Colon (tissue), 2 donors: Measurements from ENCODE around the gene TPM4.
"Not testable (repeated sequence)": the region's sequence is repeated elsewhere in the genome, so short reads cannot be mapped to it uniquely, and the experiment has no call there.

Experiments
- FAIRE-seq: peaks from 2 replicates; lab custom pipeline; 2012; peaks lifted over from hg19 to GRCh38; lab: Jason Lieb, UNC
- donor health status: control.
- donor health status: control.

Gene TPM4

DNA sequence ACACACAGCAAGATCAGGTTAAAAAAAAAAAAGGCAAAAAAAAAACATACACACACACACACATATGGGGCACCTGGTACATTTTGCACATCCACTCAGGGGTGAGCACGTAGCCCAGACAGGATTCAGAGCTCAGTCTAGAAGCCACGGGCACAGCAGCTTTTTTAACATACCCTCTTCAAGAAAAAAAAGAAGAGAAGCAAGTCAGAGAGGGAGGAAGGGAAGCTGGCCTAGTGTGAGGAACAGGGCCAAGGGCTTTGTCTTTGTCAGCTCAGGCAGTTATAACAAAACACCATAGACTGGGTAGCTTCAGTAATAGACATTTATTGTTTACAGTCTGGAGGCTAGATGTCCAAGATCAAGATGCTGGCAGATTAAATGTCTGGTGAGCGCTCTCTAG, 2.3 kb upstream of the TPM4 start:
- FAIRE-seq: no peak

- FAIRE-seq: no peak
These were observed 1.6 kb upstream of the TPM4 start for GRCh38 chr19:16074488-16075365.

DNA sequence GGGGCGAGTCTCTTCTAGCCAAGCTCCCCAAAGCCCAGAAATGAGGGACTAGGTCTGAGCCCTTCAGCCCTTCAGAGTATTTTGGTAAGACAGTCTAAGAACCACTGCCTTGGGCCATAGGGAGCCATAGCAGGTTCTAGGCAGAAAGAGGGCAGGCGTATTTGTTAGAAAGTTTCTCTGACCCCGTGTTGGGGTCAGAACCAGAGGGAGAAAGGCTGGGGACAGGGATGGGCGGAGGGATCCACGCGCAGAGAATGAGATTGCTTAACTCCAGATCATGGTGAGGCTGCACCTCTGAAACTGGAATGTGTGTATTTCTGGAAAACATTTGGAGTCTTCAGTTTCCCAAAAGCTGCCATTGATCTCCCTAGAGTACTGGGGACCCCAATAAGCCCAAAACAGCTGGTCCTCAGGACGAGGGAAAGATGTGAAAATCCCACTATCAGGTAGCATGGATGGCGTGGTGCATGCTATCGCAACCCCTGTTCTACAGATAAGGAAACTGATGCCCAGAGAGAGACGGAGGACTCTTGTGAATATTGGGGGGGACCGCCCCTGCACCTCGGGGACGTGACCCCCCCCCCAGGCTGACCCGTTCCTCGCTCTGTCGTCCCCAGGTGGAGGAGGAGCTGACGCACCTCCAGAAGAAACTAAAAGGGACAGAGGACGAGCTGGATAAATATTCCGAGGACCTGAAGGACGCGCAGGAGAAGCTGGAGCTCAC, 703 bp upstream of the TPM4 start:
- FAIRE-seq: no peak

GRCh38 chr19:16076958-16077611, 790 bp downstream of the TPM4 start:
- no peak for FAIRE-seq

GRCh38 chr19:16077984-16078758, 1.9 kb downstream of the TPM4 start:
- FAIRE-seq: no peak

DNA sequence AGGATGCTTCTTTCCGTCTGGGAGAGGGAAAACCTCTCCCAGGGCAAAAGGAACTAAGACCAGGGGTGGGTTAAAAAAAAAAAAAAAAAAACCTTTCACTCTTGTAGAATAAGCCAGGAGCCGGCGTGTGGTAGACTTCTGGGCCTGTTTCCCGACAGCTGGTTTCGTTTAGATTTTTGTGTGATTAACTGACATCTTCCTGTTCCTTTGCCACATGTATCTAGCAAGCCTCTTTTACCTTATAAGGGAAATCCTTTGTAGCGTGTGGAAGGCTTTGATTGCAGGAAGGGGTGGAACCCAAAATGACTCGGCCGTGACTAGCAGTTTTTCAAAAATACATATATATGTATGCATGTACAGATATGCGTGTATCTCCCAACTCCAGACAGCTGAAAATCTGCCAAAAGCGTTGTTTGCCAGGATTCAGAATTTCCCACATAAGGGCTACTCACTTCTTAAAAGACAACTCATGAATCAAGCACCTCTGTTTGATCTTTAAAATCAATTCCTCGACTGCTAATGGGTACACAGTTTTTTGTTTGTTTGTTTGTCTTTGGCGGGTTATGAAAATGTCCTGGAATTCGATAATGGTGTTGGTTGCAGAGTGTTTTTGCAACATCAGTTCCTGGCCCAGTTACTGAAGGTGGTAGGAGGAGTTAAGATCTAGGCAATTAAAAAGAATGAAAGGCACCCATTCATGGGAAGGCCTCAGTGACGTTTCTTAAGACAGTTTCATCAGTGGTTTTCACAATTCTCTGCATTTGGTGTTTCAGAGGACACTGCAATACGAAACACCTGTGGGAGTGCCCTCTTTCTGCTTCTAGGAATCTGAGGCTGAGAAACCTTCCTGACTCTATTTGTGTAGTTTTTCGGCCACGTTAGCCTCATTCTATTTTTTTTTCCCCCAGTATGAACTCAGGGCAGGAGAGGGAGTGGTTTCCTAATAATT, 2.7 kb downstream of the TPM4 start:
- FAIRE-seq: no peak

GRCh38 chr19:16084067-16084685, 7.9 kb downstream of the TPM4 start:
- no peak for FAIRE-seq

DNA sequence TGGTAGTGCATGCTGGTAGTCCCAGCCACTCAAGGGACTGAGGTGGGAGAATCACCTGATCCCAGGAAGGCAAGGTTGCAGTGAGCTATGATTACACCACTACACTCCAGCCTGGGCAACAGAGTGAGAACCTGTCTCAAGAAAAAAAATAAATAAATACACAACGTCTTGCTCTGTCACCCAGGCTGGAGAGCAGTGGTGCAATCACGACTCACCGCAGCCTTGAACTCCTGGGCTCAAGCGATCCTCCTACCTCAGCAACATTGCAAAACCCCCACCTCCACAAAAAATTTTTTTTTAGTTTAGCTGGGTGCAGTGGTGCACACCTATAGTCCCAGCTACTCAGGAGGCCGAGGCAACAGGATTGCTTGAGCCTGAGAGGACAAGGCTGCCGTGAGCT, 8.8 kb downstream of the TPM4 start:
- no peak for FAIRE-seq

DNA sequence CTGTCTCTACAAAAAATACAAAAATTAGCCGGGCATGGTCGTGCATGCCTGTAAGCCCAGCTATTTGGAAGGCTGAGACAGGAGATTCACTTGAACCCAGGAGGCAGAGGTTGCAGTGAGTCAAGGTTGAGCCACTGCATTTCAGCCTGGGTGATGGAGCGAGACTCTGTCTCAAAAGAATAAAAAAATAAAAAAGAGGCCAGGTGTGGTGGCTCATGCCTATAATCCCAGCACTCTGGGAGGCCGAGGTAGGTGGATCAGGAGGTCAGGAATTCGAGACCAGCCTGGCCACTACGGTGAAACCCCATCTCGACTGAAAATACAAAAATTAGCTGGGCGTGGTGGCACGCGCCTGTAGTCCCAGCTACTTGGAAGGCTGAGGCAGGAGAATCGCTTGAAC, 11.1 kb downstream of the TPM4 start:
- FAIRE-seq: not testable (repeated sequence)

GRCh38 chr19:16087940-16088339, 11.6 kb downstream of the TPM4 start:
- no peak for FAIRE-seq

DNA sequence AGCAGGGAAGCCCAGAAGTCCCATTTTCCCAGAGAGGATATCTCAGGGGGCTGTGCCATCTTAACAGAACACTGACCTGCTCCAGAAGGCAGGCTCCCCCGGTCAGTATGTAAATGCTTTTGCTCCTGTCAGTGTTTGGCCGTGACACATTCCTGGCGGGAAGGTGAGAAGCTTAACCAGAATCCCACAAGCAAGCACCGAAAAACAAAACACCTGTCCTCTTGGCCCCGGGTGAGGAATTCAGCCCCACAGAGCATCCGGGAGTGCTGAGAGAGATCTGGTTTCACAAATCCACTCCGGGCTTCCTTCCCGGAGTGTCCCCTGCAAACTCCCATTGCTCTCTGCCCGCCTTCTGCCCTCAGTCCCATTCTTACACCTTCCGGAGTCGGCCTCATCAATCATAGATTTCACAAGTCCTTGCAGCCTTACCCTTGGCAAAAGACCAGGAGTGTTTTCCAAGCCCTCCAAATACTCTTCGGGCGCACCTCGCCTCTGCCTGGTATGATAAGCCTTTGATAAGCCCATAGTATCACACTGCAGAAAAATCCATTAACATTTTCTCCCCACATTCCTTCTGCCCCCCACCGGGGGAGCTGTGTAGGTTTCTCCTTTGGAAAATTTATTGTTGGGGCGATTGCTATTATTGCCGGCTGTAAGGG, 12.2 kb downstream of the TPM4 start:
- FAIRE-seq: no peak

DNA sequence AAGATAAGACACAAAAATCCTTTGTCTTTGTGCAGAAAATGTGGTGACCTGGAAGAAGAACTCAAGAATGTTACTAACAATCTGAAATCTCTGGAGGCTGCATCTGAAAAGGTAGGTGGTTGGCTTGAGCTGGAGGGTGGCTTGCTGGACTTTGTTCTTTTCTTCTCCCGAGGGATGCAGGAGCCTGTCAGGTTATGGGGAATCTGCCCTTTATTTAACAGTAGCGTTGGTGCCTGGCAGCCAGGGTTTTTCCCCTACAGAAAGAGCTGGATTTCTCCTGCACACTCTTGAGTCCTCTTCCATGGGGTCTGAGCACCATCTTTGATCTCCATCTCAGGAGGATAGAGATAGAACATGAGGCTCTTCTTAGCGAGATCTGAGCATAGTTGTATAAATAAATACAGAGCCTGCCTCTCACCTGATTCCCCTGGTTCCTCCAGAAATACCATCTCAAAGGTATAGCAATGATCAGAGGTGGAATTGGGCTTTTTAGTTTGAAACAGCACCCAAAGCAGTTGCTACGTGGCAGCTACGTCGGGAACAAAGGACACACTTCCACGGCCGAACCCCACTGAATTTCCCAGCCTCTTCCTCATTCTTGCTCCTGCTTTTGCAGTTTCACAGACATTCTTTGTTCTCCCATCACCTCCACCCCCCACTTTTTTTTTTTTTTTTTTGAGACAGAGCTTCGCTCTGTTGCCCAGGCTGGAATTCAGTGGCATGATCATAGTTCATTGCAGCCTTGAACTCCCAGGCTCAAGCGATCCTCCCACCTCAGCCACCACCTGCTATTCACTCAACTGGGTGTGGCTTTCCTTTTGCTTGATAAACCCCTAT, 12.9 kb downstream of the TPM4 start:
- no peak for FAIRE-seq

DNA sequence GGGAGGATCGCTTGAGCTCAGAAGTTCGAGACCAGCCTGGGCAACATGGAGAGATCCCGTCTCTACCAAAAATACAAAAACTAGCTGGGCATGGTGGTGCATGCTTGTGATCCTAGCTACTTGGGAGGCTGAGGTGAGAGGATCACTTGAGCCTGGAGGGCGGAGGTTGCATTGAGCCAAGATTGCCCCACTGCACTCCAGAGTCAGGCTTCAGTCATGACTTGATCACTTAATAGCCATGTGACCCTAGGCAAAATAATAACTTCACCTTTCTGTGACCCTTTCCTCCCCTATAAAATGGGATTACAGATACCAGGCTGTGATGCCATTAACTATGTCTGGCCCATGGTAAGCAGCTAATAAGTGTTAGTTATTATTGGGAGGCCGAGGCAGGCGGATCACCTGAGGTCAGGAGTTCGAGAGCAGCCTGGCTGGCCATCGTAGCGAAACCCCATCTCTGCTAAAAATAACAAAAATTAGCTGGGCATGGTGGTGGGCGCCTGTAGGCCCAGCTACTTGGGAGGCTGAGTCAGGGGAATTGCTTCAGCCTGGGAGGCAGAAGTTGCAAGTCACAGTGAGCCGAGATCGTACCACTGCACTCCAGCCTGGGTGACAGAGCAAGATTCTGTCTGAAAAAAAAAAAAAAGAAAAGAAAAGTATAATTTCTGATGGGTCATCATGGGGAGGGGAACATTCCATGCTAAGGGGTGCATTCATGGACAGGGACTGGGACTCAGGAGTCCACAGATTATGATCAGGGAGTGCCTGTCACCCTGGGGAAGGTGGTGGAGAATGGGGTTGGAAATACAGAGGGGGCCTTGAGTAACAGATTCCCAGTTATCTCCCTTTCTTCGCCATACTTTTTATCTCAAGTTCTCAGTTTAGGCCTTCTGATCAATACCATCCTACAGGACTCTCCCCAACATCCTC, 15.5 kb downstream of the TPM4 start:
- no peak for FAIRE-seq

GRCh38 chr19:16094360-16095070, 18.2 kb downstream of the TPM4 start:
- no peak for FAIRE-seq

GRCh38 chr19:16095071-16095571, 18.8 kb downstream of the TPM4 start:
- FAIRE-seq: no peak

- FAIRE-seq: no peak
These were observed 20.1 kb downstream of the TPM4 start for GRCh38 chr19:16096280-16096855.

DNA sequence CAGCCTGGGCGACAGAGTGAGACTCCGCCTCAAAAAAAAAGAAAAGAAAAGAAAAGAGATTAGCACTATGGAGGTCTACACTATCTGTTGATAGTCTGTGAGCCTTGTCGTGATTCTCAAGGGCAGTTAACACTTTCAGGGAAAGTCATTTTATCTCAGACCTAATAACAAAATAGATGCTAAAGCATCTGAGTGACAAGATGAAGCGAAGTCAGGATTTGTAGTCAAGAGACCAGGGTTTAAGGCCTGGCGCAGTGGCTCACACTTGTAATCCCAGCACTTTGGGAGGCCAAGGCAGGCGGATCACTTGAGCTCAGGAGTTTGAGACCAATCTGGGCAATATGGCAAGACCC, 22.1 kb downstream of the TPM4 start:
- FAIRE-seq: no peak
